Panc1 (cell line): ENCODE data around the gene LOXL1. TPM values are rescaled to one million over a fixed set of nuclear protein-coding genes. Genes with fewer than 3 reads are reported as not detected.

ENCODE experiments used
- ATAC-seq: fragments of 200-7000 bp; cut with Tn5 transposase; 2 replicates; pipeline ENCODE4 v1.9.1; 2020; ENCODE audit warnings: mild to moderate bottlenecking, moderate library complexity
- BruUV-seq: library from RNA; stranded (reverse); fragments of 400-500 nt; replicated peaks from 2 replicates; lab custom pipeline; 2021; lab: Mats Ljungman, UMichigan
- CTCF ChIA-PET: fragments of 300-600 bp; sonication (Branson Sonifier 250); formaldehyde crosslinking; loops from one replicate; lab custom pipeline; 2022; ENCODE audit warnings: antibody characterized with exemption; lab: Charles Lee
- POLR2A ChIA-PET: fragments of 300-600 bp; sonication (Branson Sonifier 250); formaldehyde crosslinking; loops from one replicate; lab custom pipeline; 2022; ENCODE audit warnings: antibody characterized with exemption; lab: Charles Lee
- DNase-seq: peaks from one replicate; pipeline ENCODE4 v3.0.0-alpha.2; 2010; ENCODE audit warnings: low read depth, low spot score
- H3K27ac ChIP-seq: 2 replicates; pipeline ENCODE4 v1.5.1; 2011; ENCODE audit warnings: mild to moderate bottlenecking, low read length, inconsistent platforms
- H3K27me3 ChIP-seq: fragments of 200-500 bp; sonication (Bioruptor generic); 2 replicates; pipeline ENCODE4 v1.6.0; 2014; ENCODE audit warnings: low read length, inconsistent platforms; ENCODE audit not compliant: control insufficient read depth, insufficient read depth
- H3K36me3 ChIP-seq: fragments of 200-500 bp; sonication (Bioruptor generic); 2 replicates; pipeline ENCODE4 v1.5.1; 2014; ENCODE audit warnings: inconsistent platforms, mild to moderate bottlenecking, low read length, moderate library complexity; ENCODE audit not compliant: control insufficient read depth, insufficient read depth
- H3K4me1 ChIP-seq: 2 replicates; pipeline ENCODE4 v1.5.1; 2011; ENCODE audit warnings: inconsistent platforms, mild to moderate bottlenecking, low read length, moderate library complexity; ENCODE audit not compliant: control insufficient read depth, insufficient read depth
- H3K4me3 ChIP-seq, 2 experiments: 2 replicates each; pipeline ENCODE4 v1.5.1; 2011 to 2012; ENCODE audit warnings: low read depth in 2 of 2, low read length in 2 of 2, mild to moderate bottlenecking in 2 of 2, inconsistent platforms in 1 of 2, moderate library complexity in 1 of 2
- H3K9me3 ChIP-seq: fragments of 200-500 bp; sonication (Bioruptor generic); 2 replicates; pipeline ENCODE4 v1.5.1; 2014; ENCODE audit warnings: low read depth, mild to moderate bottlenecking, inconsistent platforms, low read length, moderate library complexity; ENCODE audit not compliant: control insufficient read depth, insufficient read depth
- CTCF ChIP-seq: fragments of 450-650 bp; IDR thresholded peaks from 2 replicates; pipeline ENCODE4 v1.5.1; 2017; ENCODE audit warnings: mild to moderate bottlenecking
- POLR2AphosphoS5 ChIP-seq: IDR thresholded peaks from 2 replicates; pipeline ENCODE4 v1.6.1; 2012; ENCODE audit warnings: mild to moderate bottlenecking, low read depth, low read length, moderate library complexity
- REST ChIP-seq, 2 experiments: IDR thresholded peaks; 2 replicates each; pipeline ENCODE4 v1.6.1; 2011 to 2012; ENCODE audit warnings: low read depth in 2 of 2, control low read depth in 1 of 2, low read length in 1 of 2, mild to moderate bottlenecking in 1 of 2, moderate library complexity in 1 of 2; ENCODE audit not compliant: insufficient read depth in 1 of 2
- SIN3A ChIP-seq: IDR thresholded peaks from 2 replicates; pipeline ENCODE4 v1.6.1; 2012; ENCODE audit warnings: low read depth, mild to moderate bottlenecking, low read length, moderate library complexity, borderline replicate concordance; ENCODE audit not compliant: insufficient read depth
- TCF7L2 ChIP-seq: IDR thresholded peaks from 2 replicates; pipeline ENCODE4 v1.6.1; 2011; ENCODE audit warnings: mild to moderate bottlenecking, low read depth, low read length, inconsistent platforms
- in situ Hi-C: cut with HindIII; loops from 2 replicates; pipeline ENCODE4 v1.10.0; 2016; ENCODE audit warnings: low sequenced_read_pairs, low pct_unique_long_range_greater_than_20kb
- intact Hi-C: fragments of 100-400 bp; cut with micrococcal nuclease; formaldehyde crosslinking; loops from one replicate; pipeline ENCODE4 v1.10.0; 2022; ENCODE audit not compliant: unreplicated experiment
- total RNA-seq: library from RNA; stranded (reverse); gene quantifications from one replicate; pipeline ENCODE4 v1.2.1, GENCODE V29; 2021; ENCODE audit not compliant: unreplicated experiment

The LOXL1 gene
- total RNA-seq, 1 experiment from 2014 or later: 18.6 TPM

GRCh38 chr15:73884159-73884558 is 42.1 kb upstream of the LOXL1 start:
- no peak for TF ChIP-seq REST (IDR thresholded peaks at IDR 0.05; ENCODE audit: insufficient read depth in 1 of 2, low read depth in 2 of 2, low read length in 1 of 2)
- no peak overlapping the region for H3K4me3 ChIP-seq
- DNase-seq (no peak), ATAC-seq (no peak)
- ChIA-PET CTCF (no interaction called here), POLR2A (no interaction called here)
- no peaks in the 10 kb centered on the region for H3K9me3 ChIP-seq
- no peaks in the 10 kb centered on the region for H3K36me3 ChIP-seq
- H3K27ac ChIP-seq: no peak overlapping the region
- no TSS peak for BruUV-seq
- in situ Hi-C loops: no loop called here
- intact Hi-C loops: no loop called here
- no peaks in the 10 kb centered on the region for H3K4me1 ChIP-seq
- H3K27me3 ChIP-seq: no peaks in the 10 kb centered on the region

GRCh38 chr15:73885954-73886700 is 40.1 kb upstream of the LOXL1 start:
- ChIA-PET CTCF (no interaction called here), POLR2A (no interaction called here)
- no peak for TF ChIP-seq REST (IDR thresholded peaks at IDR 0.05; ENCODE audit: insufficient read depth in 1 of 2, low read depth in 2 of 2, low read length in 1 of 2)
- no peak for TF ChIP-seq POLR2AphosphoS5
- TF ChIP-seq TCF7L2: no peak
- TF ChIP-seq SIN3A: no peak
- TF ChIP-seq CTCF: no peak
- DNase-seq (no peak), ATAC-seq (no peak)
- intact Hi-C loops (no loop called here), in situ Hi-C loops (no loop called here)
- no TSS peak for BruUV-seq
- no peaks in the 10 kb centered on the region for H3K36me3 ChIP-seq
- H3K4me3 ChIP-seq: no peak overlapping the region
- H3K27ac ChIP-seq: no peak overlapping the region
- H3K4me1 ChIP-seq: no peaks in the 10 kb centered on the region
- H3K27me3 ChIP-seq: peaks cover 2% of the 10 kb centered on the region; the same call in 1 of the 2 replicates
- H3K9me3 ChIP-seq: no peaks in the 10 kb centered on the region
